Measurements from ENCODE around the gene HMGB2.

HMGB2 gene

GRCh38 chr4:173284463-173284862 is 49.7 kb downstream of the HMGB2 start:
- no peak for DNase-seq

- no peak for DNase-seq
These were observed 51.5 kb downstream of the HMGB2 start for GRCh38 chr4:173282626-173283025.

GRCh38 chr4:173282256-173282562 is 51.9 kb downstream of the HMGB2 start:
- DNase-seq, result no peak

- no peak for DNase-seq
These were observed 52.5 kb downstream of the HMGB2 start for GRCh38 chr4:173281406-173282255.

Measured in NCI-H82 (cell line).